ENCODE data around the gene NINL.

- TF ChIP-seq, protein P1, sequence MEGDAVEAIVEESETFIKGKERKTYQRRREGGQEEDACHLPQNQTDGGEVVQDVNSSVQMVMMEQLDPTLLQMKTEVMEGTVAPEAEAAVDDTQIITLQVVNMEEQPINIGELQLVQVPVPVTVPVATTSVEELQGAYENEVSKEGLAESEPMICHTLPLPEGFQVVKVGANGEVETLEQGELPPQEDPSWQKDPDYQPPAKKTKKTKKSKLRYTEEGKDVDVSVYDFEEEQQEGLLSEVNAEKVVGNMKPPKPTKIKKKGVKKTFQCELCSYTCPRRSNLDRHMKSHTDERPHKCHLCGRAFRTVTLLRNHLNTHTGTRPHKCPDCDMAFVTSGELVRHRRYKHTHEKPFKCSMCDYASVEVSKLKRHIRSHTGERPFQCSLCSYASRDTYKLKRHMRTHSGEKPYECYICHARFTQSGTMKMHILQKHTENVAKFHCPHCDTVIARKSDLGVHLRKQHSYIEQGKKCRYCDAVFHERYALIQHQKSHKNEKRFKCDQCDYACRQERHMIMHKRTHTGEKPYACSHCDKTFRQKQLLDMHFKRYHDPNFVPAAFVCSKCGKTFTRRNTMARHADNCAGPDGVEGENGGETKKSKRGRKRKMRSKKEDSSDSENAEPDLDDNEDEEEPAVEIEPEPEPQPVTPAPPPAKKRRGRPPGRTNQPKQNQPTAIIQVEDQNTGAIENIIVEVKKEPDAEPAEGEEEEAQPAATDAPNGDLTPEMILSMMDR (optimal IDR thresholded peaks at IDR 0.05 in 1 of 3, IDR thresholded peaks at IDR 0.05 in 1 of 3, conservative IDR thresholded peaks at IDR 0.05 in 1 of 3; ENCODE audit: extremely low read depth in 1 of 3, insufficient read depth in 2 of 3, low read length in 3 of 3), result no peak
- TF ChIP-seq EZH2 (IDR thresholded peaks at IDR 0.05; ENCODE audit: low read length), result no peak
Measured at GRCh38 chr20:25588491-25588890, 3.2 kb upstream of the NINL start.
